Fibroblast of skin of right quadriceps (primary cell): Measurements from ENCODE around the gene CYP2S1.

Experiments used
- DNase-seq: peaks from one replicate; pipeline ENCODE4 v3.0.0-alpha.2; 2013

The CYP2S1 gene

DNA sequence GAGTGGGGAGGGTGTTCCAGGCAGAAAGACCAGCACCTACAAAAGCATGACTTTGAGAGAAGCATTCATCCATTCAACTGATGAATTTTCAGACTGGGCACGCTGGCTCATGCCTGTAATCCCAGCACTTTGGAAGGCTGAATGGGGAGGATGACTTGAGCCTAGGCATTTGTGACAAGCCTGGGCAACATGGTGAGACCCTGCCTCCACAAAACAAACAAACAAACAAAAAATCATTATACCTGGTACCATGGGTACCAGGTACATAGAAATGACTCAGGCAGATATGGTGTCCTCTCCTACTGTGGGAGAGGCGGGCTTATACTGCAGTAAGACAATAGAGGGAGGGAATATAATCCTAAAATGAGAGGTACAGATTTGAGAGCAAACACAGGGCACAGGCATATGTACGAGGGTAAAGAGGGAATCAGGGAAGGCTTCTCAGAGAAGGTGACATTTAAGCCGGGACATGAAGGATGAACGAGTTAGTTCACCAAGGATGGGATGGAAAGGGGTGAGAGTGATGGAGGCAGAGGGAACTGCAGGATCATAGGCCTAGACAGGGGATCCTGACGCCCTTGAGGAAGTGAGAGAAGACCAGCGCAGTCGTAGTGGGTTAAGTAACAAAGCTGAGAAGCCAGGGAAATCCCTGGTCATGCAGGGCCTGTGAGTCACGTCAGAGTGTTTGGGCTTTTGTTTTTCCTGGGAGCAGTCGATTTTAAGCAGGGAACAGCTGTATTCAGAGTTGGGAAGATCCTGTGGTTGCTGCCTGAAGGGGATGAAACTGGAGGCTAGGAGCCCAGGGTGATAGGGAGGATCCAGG lies 2.9 kb downstream of the CYP2S1 start:
- no peak for DNase-seq

DNA sequence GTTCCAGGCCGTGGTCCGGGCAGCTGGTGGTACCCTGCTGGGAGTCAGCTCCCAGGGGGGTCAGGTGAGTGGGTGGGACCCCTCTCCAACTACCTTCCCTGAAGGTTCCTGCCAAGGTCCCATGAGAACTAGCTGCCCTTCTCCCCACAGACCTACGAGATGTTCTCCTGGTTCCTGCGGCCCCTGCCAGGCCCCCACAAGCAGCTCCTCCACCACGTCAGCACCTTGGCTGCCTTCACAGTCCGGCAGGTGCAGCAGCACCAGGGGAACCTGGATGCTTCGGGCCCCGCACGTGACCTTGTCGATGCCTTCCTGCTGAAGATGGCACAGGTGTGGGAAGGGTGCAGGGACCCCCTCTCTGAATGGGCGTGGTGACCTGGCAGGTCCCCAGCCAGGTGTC lies 5.5 kb downstream of the CYP2S1 start:
- no peak for DNase-seq

DNA sequence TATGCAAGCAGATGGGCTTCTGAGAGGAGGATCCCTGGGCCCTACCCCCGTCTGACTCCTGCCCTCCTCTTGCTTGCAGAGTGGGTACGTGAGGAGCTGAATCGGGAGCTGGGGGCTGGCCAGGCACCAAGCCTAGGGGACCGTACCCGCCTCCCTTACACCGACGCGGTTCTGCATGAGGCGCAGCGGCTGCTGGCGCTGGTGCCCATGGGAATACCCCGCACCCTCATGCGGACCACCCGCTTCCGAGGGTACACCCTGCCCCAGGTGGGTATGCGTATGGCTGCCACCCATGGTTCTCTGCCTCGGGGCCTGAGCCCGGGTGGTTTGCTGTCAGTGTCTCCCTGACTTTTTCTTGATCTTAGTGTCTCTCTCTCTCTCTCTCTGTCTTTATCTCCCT lies 10.4 kb downstream of the CYP2S1 start:
- DNase-seq = no peak

DNA sequence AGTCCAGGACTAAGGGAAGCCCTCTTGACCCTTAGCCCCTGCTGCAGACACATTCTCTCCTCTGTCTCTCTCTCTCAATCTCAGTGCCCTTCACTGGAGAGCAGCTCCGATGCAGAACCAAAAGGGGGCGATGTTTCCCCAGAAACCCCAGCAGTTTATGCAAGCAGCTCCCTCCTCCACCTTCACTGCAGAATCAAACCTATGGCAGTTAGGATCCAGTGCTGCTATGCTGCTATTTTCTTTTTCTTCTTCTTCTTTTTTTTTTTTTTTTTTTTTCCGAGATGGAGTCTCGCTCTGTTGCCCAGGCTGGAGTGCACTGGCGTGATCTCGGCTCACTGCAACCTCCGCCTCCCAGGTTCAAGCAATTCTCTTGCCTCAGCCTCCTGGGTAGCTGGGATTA lies 11.3 kb downstream of the CYP2S1 start:
- DNase-seq = peak; percentile 80

DNA sequence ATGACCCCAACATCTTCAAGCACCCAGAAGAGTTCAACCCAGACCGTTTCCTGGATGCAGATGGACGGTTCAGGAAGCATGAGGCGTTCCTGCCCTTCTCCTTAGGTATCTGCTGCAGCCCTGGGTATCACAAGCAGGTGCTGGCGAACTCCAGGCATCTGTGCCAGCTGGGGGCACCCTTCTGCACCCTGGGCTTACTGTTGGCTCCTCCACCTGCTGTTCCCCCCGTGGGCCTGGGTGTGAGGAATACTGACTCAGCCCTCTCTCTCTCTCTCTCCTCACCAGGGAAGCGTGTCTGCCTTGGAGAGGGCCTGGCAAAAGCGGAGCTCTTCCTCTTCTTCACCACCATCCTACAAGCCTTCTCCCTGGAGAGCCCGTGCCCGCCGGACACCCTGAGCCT lies 13.0 kb downstream of the CYP2S1 start:
- DNase-seq = no peak

DNA sequence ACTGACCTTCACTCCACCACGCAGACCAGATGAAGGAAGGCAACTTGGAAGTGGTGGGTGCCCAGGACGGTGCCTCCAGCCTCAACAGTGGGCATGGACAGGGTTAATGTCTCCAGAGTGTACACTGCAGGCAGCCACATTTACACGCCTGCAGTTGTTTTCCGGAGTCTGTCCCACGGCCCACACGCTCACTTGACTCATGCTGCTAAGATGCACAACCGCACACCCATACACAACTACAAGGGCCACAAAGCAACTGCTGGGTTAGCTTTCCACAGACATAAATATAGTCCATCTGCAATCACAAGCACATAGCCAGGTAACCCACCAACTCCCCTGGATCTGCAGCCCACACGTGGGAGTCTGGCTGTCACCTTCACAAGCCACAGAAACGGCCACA lies 13.4 kb downstream of the CYP2S1 start:
- no peak for DNase-seq

DNA sequence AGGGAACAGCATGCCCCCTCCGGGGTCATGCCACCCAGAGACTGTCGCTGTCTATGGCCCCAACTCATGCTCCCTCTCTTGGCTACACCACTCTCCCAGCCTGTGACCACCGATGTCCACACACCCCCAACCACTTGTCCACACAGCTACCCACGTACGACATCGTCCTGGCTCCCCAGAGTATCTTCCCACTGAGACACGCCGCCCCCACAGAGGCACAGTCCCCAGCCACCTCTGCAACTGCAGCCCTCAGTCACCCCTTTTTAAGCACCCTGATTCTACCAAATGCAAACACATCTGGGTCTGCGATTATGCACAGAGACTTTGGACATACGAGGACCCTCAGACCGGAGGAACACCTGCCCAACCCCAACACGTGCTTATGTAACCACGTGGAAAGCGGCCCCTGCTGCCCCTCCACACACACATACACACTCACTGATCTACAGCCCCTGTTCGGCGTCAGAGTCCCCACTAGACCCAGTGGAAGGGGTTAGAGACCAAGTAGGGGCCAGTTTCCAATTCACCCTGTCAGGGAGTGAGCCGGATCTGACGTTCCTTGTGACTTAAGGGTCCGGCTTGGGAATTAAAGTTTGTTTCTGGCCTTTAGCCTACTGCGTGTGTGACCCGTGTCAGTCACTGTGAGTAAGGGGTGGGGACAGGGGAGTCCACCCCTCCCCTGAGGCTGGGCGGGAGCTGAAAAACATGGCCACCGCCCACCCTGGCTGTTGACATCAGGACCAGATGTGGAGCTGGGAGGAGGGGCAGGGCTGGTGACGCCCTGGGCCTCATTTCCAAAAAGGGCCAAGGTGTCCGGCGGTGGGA lies 14.1 kb downstream of the CYP2S1 start:
- no peak for DNase-seq

DNA sequence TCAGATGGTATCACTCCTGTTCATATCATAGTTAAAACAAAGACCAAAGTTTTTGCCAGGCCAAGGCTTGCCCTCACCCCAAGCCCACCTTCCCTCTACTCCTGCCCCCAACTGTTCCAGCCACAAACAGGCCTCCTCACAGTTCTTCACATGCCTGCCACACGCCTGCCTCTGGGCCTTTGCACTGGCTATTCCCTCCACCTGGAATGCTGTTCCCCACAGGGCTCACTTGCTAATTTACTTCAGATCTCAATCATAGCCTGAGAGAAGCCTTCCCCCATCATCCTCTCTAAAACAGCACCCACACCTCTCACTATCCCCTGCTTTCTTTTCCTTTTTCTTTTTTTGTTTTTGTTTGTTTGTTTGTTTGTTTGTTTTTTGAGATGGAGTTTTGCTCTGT lies 21.1 kb downstream of the CYP2S1 start:
- no peak for DNase-seq

DNA sequence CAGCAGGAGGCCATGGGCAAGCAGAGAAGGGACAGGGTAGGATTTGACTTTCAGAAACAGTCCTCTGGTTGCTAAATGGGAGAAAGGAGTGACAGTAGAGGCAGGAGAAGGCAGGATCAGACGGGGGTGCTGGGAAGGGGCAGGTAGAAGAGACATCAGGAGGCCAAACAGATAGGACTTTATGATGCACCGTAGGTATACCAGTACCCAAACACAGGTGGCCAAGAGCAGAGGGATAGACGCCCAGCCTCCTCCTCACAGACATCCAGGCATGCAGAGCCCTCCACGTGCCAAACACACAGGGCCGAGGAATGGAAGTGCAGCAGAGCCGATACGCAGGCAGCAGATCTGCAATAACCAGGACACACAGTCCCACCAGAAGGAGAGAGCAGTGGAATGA lies 24.7 kb downstream of the CYP2S1 start:
- no peak for DNase-seq

DNA sequence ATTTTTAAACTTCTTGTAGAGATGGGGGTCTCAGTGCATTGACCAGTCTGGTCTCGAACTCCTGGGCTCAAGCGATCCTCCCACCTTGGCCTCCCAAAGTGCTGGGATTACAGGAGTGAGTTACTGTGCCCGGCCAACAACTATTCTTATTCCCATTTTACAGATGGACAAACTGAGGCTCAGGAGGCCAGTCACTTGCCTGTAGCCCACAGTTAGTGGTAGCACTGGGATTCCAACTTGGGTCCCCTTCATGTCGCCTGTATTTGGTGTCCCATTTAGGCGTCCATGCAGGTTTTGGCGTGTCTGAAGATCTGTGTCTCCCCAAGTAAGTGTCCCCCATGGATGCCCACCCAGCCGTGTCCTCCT lies 25.2 kb downstream of the CYP2S1 start:
- no peak for DNase-seq

DNA sequence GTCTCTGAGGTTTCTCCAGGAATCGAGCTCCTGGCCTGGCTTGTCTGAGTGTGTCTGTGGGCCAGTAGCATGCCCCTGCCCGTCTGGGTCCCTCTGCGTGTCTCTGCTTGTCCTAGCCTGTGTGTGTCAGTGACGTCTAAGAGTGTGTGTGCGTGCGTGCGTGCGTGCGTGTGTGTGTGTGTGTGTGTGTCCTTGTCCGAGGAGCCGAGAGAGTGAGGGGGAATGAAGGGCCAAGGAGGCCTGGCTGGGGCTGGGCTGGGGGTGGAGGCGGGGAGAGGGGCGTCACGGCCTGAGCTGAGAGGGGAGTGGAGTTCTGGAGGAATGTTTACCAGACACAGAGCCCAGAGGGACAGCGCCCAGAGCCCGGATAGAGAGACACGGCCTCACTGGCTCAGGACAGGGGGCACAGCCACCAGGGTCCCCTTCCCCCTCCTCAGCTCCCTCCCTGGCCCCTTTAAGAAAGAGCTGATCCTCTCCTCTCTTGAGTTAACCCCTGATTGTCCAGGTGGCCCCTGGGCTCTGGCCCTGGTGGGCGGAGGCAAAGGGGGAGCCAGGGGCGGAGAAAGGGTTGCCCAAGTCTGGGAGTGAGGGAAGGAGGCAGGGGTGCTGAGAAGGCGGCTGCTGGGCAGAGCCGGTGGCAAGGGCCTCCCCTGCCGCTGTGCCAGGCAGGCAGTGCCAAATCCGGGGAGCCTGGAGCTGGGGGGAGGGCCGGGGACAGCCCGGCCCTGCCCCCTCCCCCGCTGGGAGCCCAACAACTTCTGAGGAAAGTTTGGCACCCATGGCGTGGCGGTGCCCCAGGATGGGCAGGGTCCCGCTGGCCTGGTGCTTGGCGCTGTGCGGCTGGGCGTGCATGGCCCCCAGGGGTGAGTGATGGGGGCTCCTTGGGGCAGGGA lies 25.8 kb downstream of the CYP2S1 start, which contains the start of gene AXL:
AXL (plus strand) TSS at position 609 of the 893 bp plus-strand sequence; CDS start at position 779, 170 bp downstream.
- peak; percentile 80 for DNase-seq

DNA sequence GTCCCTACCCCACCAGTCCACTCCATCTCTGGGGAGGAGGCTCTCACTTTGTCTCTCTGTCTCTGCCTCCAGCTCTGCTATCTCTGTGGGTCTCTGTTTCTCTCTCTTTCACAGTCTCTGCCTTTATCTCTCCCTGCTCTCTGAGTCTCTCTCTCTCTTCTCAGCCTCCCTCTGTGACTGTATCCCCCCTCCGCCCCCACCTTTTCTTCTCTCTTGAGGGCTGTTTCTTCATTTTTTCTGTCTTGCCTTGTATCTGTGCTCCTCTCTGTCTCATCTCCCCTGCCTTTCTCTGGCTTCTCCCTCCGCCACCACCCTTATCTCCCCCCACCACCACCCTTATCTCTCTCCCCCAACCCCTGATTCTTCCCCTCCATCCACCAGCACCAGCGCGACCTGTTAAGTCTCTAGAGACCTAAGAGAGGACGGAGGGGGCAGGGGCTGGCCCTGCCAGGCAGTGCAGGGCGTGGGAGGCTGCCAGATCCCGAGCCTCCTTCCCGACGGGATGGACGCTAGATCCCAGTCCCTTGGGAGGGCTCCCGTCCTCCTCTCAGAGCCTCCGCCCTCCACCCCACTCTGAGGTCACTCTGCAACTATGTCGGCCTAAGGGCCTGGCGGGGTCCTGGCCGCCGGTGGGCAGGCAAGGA lies 27.0 kb downstream of the CYP2S1 start:
- peak; percentile 54 for DNase-seq

DNA sequence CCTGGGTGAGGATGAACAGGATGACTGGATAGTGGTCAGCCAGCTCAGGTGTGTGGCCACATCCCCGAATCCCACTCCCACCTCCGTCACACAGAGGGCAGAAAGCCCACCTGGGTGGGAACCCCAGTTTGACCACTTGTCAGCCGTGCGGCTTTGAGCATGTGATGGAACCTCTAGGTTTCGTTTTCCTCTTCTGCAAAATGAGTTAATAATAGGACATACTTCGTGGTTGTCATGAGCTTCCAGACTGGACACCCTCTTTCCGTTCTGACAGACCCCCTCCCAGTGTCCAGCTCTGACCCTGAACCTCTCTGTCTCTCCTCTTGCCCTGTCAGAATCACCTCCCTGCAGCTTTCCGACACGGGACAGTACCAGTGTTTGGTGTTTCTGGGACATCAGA lies 27.8 kb downstream of the CYP2S1 start:
- no peak for DNase-seq

DNA sequence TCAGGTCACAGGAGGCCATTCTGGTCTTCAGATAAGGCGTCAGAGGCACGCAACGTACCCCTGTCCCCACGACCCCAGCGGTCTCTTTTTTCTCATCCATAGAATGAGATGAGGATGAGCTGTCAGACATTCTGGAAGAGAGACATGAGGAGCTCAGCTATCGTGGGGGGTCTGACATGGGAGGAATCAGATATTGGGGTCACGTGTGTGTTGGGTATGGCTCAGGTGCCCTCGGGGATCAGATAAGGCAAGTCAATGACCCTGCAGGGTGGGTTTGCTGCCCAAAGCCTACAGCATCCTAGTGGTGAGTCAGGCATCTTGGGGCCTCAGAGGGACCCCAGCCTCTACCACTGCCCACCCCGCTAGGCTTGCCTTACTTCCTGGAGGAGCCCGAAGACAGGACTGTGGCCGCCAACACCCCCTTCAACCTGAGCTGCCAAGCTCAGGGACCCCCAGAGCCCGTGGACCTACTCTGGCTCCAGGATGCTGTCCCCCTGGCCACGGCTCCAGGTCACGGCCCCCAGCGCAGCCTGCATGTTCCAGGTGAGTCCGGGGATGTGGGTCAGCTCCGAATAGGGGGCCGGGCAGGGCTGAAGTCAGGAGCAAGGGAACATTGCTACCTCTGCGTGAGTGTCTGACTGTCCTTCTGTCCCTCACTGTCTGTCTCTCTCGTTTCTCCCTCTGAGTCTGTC lies 28.6 kb downstream of the CYP2S1 start:
- DNase-seq = no peak

DNA sequence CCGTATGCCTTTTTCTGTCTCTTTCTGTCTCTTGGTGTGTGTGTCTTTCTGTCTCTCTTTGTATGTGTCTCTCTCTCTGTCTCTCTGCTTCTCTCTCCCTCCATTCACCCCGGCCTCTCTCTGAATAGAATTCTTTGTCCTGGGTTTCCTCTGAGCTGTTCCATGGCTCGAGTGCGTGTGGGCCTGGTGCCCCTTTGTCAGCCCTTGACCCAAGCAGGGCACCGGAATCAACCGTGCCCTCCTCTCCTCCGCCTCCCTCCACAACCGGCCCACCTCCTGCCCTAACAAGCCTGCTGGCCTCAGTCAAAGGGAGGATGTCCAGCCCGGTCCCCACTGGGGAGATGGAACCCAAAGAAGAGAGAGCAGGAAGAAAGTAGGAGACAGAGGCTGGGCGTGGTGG lies 29.2 kb downstream of the CYP2S1 start:
- DNase-seq = no peak

DNA sequence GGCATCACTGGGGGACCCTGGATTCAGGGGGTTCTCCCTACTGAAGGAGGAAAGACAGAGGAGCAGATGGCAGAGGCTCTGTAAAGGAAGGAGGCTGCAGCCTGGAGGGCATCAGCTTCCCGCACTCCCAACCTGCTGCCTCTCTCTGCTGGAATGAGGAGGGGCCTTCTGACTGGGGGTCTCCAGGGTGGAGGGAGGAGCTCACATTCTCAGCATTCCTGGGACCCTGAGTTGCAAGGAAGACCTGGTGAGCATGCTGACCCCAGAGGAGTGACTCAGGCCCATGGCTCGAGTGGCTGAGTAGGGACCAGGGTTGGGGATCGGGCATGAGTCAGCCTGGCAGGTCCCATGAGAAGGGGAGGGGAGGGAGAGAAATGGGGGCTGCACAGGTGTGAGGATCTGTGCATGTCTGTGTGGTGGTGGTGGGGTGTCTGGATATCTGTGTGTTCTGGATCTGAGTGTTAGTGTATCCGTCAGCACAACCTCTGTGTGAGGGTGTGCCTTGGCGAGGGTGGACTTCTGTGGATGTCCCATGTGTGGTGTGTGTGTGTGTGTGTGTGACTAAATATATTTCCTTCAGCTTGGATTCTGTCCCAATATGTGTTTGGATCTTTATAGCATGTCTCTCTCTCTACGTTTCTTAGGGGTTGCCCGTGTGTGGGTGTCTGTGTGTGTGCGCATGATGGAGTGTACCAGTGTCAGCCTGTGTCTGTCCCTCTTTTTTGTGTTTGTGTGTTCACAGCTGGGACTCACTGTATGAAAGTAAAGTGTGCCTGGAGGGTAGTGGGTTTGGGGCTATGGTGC lies 30.6 kb downstream of the CYP2S1 start:
- peak; percentile 95 for DNase-seq

DNA sequence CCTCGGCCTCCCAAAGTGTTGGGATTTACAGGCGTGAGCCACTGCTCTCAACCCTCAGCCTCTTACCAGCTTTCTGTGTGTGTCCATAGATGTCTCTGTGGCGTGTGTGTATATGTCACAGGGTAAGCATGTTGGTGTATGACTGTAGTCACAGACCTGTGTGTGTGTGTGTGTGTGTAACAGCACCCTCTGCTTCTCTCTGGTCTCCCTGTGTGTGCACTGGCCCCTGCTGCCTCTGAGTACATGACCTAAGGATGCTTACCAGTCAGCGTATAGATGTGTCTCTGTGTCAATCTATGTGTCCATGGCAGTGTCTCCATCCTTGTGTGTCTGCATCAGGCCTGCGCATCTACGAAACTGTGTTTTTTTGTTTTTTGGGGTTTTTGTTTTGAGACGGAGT lies 31.6 kb downstream of the CYP2S1 start:
- DNase-seq = no peak

DNA sequence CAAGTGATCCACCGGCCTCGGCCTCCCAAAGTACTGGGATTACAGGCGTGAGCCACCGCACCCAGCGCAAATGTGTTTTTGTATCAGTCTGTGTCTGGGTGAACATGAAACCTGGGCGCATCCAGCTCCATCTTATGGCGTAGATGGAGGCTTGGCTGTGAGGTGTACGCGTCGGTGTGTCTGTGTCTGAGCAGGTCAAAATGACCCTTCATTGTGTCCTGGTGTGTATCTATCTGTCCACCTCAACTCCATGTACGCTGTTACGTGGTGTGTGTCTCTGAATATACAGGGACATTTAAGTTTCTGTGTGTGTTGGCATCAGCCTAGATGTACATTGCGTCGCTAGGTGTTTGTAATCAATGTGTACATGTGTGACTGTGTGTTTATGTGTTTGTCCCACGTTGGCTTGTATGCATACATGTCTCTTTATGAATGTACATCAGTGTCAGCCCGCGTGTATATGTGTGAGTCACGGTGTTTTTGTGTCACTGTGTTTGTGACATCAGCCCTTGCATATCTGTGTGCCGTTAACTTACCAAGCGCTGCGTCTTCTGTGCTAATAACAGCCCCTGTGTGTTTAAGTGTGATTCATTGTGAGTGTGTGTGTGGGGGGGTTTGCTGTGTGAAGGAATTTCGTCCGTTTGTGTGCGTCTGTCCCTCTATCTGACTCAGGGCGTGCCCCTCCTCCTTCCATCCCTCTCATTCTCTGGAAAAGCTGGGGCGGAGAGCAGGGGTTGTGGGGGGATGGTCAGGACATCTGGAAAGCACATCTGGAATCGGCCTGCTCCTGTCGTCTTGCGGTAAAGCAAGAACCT lies 32.4 kb downstream of the CYP2S1 start:
- peak; percentile 99 for DNase-seq

DNA sequence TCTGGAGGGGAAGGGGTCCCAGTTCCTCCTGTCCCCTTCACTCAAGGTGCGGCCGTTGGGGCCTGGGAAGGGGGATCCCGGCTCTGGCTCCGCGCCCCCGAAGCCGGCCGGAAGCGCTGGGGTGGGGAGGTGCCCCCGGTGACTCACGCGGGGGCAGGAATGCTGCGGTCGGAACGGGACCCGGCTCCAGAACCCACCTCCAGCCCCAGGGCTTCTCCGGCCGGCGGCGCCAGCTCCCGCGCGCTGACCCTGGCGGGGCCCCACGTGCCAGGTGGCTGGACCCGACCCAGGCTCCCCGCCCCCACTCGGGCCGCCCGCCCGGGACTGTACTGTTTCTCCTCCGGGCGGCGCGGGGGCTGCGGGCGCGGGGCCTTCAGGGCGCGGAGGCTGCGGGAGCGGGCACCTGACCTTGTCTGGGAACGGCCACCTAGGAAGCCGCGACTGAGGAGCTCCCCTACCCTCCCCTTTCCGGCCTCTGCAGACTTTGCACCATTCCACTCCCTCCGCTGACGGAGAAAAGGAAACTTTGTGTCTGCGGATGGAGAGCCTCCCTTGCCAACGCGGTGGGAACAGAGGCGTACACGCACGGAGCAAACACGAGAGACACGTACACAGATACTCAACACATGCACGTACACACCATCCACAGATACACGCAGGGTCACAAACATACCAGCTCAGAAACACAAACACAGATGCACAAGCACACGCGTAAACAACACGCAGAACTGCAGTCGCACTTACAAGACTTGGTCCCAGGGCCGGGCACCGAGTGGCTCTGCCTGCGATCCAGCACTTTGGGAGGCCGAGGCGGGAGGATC lies 33.2 kb downstream of the CYP2S1 start:
- DNase-seq = peak; percentile 73
